CD4-positive, alpha-beta memory T cell (primary cell): ENCODE data around the gene LRGUK. TPM values are rescaled to one million over a fixed set of nuclear protein-coding genes. Genes with fewer than 3 reads are reported as not detected.

Experiments
- CTCF ChIA-PET: fragments of 350-600 bp; sonication (Branson Sonifier 250); formaldehyde crosslinking; loops from one replicate; lab custom pipeline; 2021; ENCODE audit warnings: inconsistent platforms; ENCODE audit not compliant: partially characterized antibody; lab: Charles Lee
- POLR2A ChIA-PET: fragments of 350-600 bp; sonication (Branson Sonifier 250); formaldehyde crosslinking; loops from one replicate; lab custom pipeline; 2021; ENCODE audit not compliant: partially characterized antibody; lab: Charles Lee
- DNase-seq, 5 donors: peaks; one replicate each; pipeline versions ENCODE4 v3.0.0 to v3.0.0-alpha.2; 2020 to 2022; ENCODE audit warnings: mixed read lengths in 1 of 5
- H3K27ac ChIP-seq: one replicate; pipeline ENCODE4 v1.7.0; 2013; ENCODE audit warnings: low read depth, low read length
- H3K27me3 ChIP-seq: 2 replicates; pipeline ENCODE4 v1.7.0; 2013; ENCODE audit warnings: mild to moderate bottlenecking, low read length, moderate library complexity; ENCODE audit not compliant: insufficient read depth
- H3K36me3 ChIP-seq: 2 replicates; pipeline ENCODE4 v1.7.0; 2013; ENCODE audit warnings: mild to moderate bottlenecking, low read length, moderate library complexity; ENCODE audit not compliant: insufficient read depth
- H3K4me1 ChIP-seq: 2 replicates; pipeline ENCODE4 v1.7.0; 2013; ENCODE audit warnings: mild to moderate bottlenecking, low read length, moderate library complexity; ENCODE audit not compliant: insufficient read depth
- H3K4me3 ChIP-seq, 2 donors: one replicate each; pipeline ENCODE4 v1.7.0; 2013; ENCODE audit warnings: low read length in 2 of 2, mild to moderate bottlenecking in 1 of 2
- H3K9me3 ChIP-seq, 2 donors: one replicate each; pipeline ENCODE4 v1.7.0; 2013; ENCODE audit warnings: low read length in 2 of 2, control low read depth in 1 of 2; ENCODE audit not compliant: control insufficient read depth in 1 of 2
- H3K27ac Mint-ChIP-seq, 7 donors: one replicate each; pipeline ENCODE4 v1.8.0; 2020 to 2021; ENCODE audit warnings: mixed read lengths in 7 of 7, mild to moderate bottlenecking in 6 of 7, inconsistent platforms in 3 of 7, moderate library complexity in 3 of 7
- H3K27me3 Mint-ChIP-seq, 2 donors: one replicate each; pipeline ENCODE4 v1.8.0; 2020 to 2021; ENCODE audit warnings: mixed read lengths in 2 of 2
- H3K36me3 Mint-ChIP-seq, 2 donors: one replicate each; pipeline ENCODE4 v1.8.0; 2020 to 2021; ENCODE audit warnings: mixed read lengths in 2 of 2, inconsistent platforms in 1 of 2, mild to moderate bottlenecking in 1 of 2
- H3K4me1 Mint-ChIP-seq, 4 donors: one replicate each; pipeline ENCODE4 v1.8.0; 2020 to 2021; ENCODE audit warnings: mixed read lengths in 4 of 4, mild to moderate bottlenecking in 1 of 4
- H3K4me3 Mint-ChIP-seq, 8 donors: one replicate each; pipeline ENCODE4 v1.8.0; 2020 to 2021; ENCODE audit warnings: mixed read lengths in 8 of 8, mild to moderate bottlenecking in 7 of 8, moderate library complexity in 6 of 8, inconsistent platforms in 3 of 8
- H3K9me3 Mint-ChIP-seq, 8 donors: one replicate each; pipeline ENCODE4 v1.8.0; 2020 to 2021; ENCODE audit warnings: mixed read lengths in 8 of 8, mild to moderate bottlenecking in 5 of 8, inconsistent platforms in 3 of 8, moderate library complexity in 1 of 8
- intact Hi-C: fragments of 100-400 bp; cut with micrococcal nuclease; formaldehyde crosslinking; loops from one replicate; pipeline ENCODE4 v1.15.1; 2023
- polyA plus RNA-seq, 2 donors: library from polyadenylated mRNA; unstranded; fragments of 300-500 nt; fragmentation: Illumina TruSeq; gene quantifications; one replicate each; pipeline ENCODE4 v1.2.3, GENCODE V29; 2021
- total RNA-seq, 2 experiments: library from RNA; stranded (reverse); gene quantifications; one replicate each; pipeline ENCODE4 v1.2.3, GENCODE V29; 2021

Gene LRGUK
- total and polyA plus RNA-seq, 4 experiments from 2014 or later = 0.38 to 0.55 TPM; not detected in 2

GRCh38 chr7:134278502-134279153 is 151.5 kb downstream of the LRGUK start:
- Histone ChIP-seq H3K4me1 (no peaks in the 10 kb centered on the region), H3K9me3 (no peaks in the 10 kb centered on the region), H3K27ac (no peak overlapping the region), H3K36me3 (no peaks in the 10 kb centered on the region), H3K4me3 (no peak overlapping the region), H3K27me3 (no peaks in the 10 kb centered on the region)
- no peak overlapping the region for H3K27ac Mint-ChIP-seq
- ChIA-PET POLR2A (no interaction called here), CTCF (no interaction called here)
- DNase-seq = no peak
- H3K4me1 Mint-ChIP-seq = peaks cover 0 to 4% (median 1%) of the 10 kb centered on the region in 4 donors
- intact Hi-C loops = no loop called here
- H3K4me3 Mint-ChIP-seq = no peak overlapping the region
- no peaks in the 10 kb centered on the region for H3K36me3 Mint-ChIP-seq
- peaks cover 0 to 2% (median 0%) of the 10 kb centered on the region in 8 donors for H3K9me3 Mint-ChIP-seq
- peaks cover 15 to 17% of the 10 kb centered on the region in 2 donors for H3K27me3 Mint-ChIP-seq

GRCh38 chr7:134279336-134279735 is 152.2 kb downstream of the LRGUK start:
- Histone ChIP-seq H3K27me3 (no peaks in the 10 kb centered on the region), H3K36me3 (no peaks in the 10 kb centered on the region), H3K27ac (no peak overlapping the region), H3K9me3 (no peaks in the 10 kb centered on the region), H3K4me1 (no peaks in the 10 kb centered on the region), H3K4me3 (no peak overlapping the region)
- CTCF ChIA-PET = no interaction called here
- no peaks in the 10 kb centered on the region for H3K36me3 Mint-ChIP-seq
- H3K9me3 Mint-ChIP-seq = peaks cover 0 to 2% (median 0%) of the 10 kb centered on the region in 8 donors
- H3K27ac Mint-ChIP-seq = no peak overlapping the region
- H3K4me3 Mint-ChIP-seq = no peak overlapping the region
- peaks cover 0 to 4% (median 1%) of the 10 kb centered on the region in 4 donors for H3K4me1 Mint-ChIP-seq
- no peak for DNase-seq
- POLR2A ChIA-PET = no interaction called here
- intact Hi-C loops = no loop called here
- H3K27me3 Mint-ChIP-seq = peaks cover 15 to 17% of the 10 kb centered on the region in 2 donors

- DNase-seq = no peak
- peaks cover 15 to 17% of the 10 kb centered on the region in 2 donors for H3K27me3 Mint-ChIP-seq
- Histone ChIP-seq H3K4me1 (no peaks in the 10 kb centered on the region), H3K9me3 (no peaks in the 10 kb centered on the region), H3K36me3 (no peaks in the 10 kb centered on the region), H3K4me3 (no peak overlapping the region), H3K27ac (no peak overlapping the region), H3K27me3 (no peaks in the 10 kb centered on the region)
- H3K4me1 Mint-ChIP-seq = peaks cover 0 to 4% (median 1%) of the 10 kb centered on the region in 4 donors
- peaks cover 0 to 2% (median 0%) of the 10 kb centered on the region in 8 donors for H3K9me3 Mint-ChIP-seq
- ChIA-PET CTCF (no interaction called here), POLR2A (no interaction called here)
- H3K36me3 Mint-ChIP-seq = no peaks in the 10 kb centered on the region
- H3K27ac Mint-ChIP-seq = no peak overlapping the region
- H3K4me3 Mint-ChIP-seq = no peak overlapping the region
- intact Hi-C loops = no loop called here
Observed at GRCh38 chr7:134279898-134280297, 152.8 kb downstream of the LRGUK start.

- H3K4me3 Mint-ChIP-seq = no peak overlapping the region
- peaks cover 0 to 4% (median 1%) of the 10 kb centered on the region in 4 donors for H3K4me1 Mint-ChIP-seq
- Histone ChIP-seq H3K4me1 (no peaks in the 10 kb centered on the region), H3K4me3 (no peak overlapping the region), H3K9me3 (no peaks in the 10 kb centered on the region), H3K36me3 (no peaks in the 10 kb centered on the region), H3K27me3 (no peaks in the 10 kb centered on the region), H3K27ac (no peak overlapping the region)
- DNase-seq = no peak
- no peak overlapping the region for H3K27ac Mint-ChIP-seq
- peaks cover 0 to 2% (median 0%) of the 10 kb centered on the region in 8 donors for H3K9me3 Mint-ChIP-seq
- ChIA-PET CTCF (no interaction called here), POLR2A (no interaction called here)
- intact Hi-C loops = no loop called here
- peaks cover 15 to 17% of the 10 kb centered on the region in 2 donors for H3K27me3 Mint-ChIP-seq
- no peaks in the 10 kb centered on the region for H3K36me3 Mint-ChIP-seq
Observed at GRCh38 chr7:134280508-134280907, 153.4 kb downstream of the LRGUK start.

- Mint-ChIP-seq H3K9me3 (peaks cover 0 to 2% (median 0%) of the 10 kb centered on the region in 8 donors), H3K4me1 (peaks cover 0 to 4% (median 1%) of the 10 kb centered on the region in 4 donors), H3K4me3 (no peak overlapping the region), H3K36me3 (no peaks in the 10 kb centered on the region), H3K27me3 (peaks cover 5 to 7% of the 10 kb centered on the region in 2 donors), H3K27ac (no peak overlapping the region)
- no peaks in the 10 kb centered on the region for H3K9me3 ChIP-seq
- no peak for DNase-seq
- no peaks in the 10 kb centered on the region for H3K4me1 ChIP-seq
- ChIA-PET CTCF (no interaction called here), POLR2A (no interaction called here)
- no peak overlapping the region for H3K4me3 ChIP-seq
- intact Hi-C loops = no loop called here
- H3K36me3 ChIP-seq = no peaks in the 10 kb centered on the region
- no peaks in the 10 kb centered on the region for H3K27me3 ChIP-seq
- H3K27ac ChIP-seq = no peak overlapping the region
Observed at GRCh38 chr7:134284011-134284410, 156.9 kb downstream of the LRGUK start.

GRCh38 chr7:134284952-134285351 is 157.8 kb downstream of the LRGUK start:
- intact Hi-C loops = no loop called here
- POLR2A ChIA-PET = no interaction called here
- H3K4me3 Mint-ChIP-seq = no peak overlapping the region
- Histone ChIP-seq H3K27ac (no peak overlapping the region), H3K4me3 (no peak overlapping the region), H3K36me3 (no peaks in the 10 kb centered on the region), H3K27me3 (no peaks in the 10 kb centered on the region), H3K9me3 (no peaks in the 10 kb centered on the region), H3K4me1 (no peaks in the 10 kb centered on the region)
- H3K4me1 Mint-ChIP-seq = no peaks in the 10 kb centered on the region
- CTCF ChIA-PET = no interaction called here
- no peak overlapping the region for H3K27ac Mint-ChIP-seq
- peaks cover 0 to under 1% of the 10 kb centered on the region in 2 donors for H3K36me3 Mint-ChIP-seq
- no peak for DNase-seq
- peaks cover 0 to 2% (median 0%) of the 10 kb centered on the region in 8 donors for H3K9me3 Mint-ChIP-seq
- peaks cover under 1 to 5% of the 10 kb centered on the region in 2 donors for H3K27me3 Mint-ChIP-seq

GRCh38 chr7:134287916-134288659 is 160.9 kb downstream of the LRGUK start:
- Mint-ChIP-seq H3K27me3 (no peaks in the 10 kb centered on the region), H3K27ac (no peak overlapping the region), H3K9me3 (no peaks in the 10 kb centered on the region), H3K4me1 (no peaks in the 10 kb centered on the region), H3K36me3 (peaks cover 8 to 12% of the 10 kb centered on the region in 2 donors), H3K4me3 (no peak overlapping the region)
- ChIA-PET CTCF (no interaction called here), POLR2A (no interaction called here)
- Histone ChIP-seq H3K4me1 (no peaks in the 10 kb centered on the region), H3K27me3 (no peaks in the 10 kb centered on the region), H3K4me3 (no peak overlapping the region), H3K27ac (no peak overlapping the region), H3K36me3 (no peaks in the 10 kb centered on the region), H3K9me3 (no peaks in the 10 kb centered on the region)
- intact Hi-C loops = no loop called here
- DNase-seq = no peak
